ENCODE results near the gene TCF12. TPM values are rescaled to one million over a fixed set of nuclear protein-coding genes. Genes with fewer than 3 reads are reported as not detected.

Gene TCF12
- total and polyA plus RNA-seq, 2 donors (not counting 3 experiments of a cell fraction or from before 2014, with no cell fraction given), result 72.1 to 133 TPM

DNA sequence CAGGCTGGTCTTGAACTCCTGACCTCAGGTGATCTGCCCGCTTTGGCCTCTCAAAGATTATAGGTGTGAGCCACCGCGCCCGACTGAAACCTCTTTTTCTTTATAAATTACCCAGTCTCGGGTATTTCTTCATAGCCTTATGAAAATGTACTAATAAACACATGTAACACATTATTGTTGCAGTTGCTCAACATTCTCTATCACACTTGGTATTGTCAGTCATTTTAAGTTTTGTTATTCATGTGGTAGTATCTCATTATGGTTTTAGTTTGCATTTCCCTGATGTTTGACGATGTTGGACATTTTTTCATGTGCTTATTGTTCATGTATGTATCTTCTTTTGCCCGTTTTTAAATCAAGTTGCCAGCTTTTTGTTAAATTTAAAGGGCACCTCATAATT, 109.7 kb downstream of the TCF12 start:
- FAIRE-seq (no peak), DNase-seq (ENCODE audit: low read depth, low spot score) (no peak)
- H3K4me3 ChIP-seq (replicated peaks in 1 of 3; ENCODE audit: insufficient read depth in 1 of 3, low read depth in 1 of 3, low read length in 3 of 3), result no peak overlapping the region
- peaks cover 12% of the 10 kb centered on the region for H3K4me1 ChIP-seq (ENCODE audit: control insufficient read depth, extremely low read depth, insufficient read depth, low read length)
- H4K20me1 ChIP-seq (replicated peaks; ENCODE audit: control insufficient read depth, extremely low read depth, insufficient read depth, low read length), result peaks cover 21% of the 10 kb centered on the region
- no peak overlapping the region for H3K4me2 ChIP-seq (ENCODE audit: insufficient read depth, low read length)
- no peak overlapping the region for H3K27ac ChIP-seq (ENCODE audit: insufficient read depth, low read depth, low read length)
- intact Hi-C loops (cut with micrococcal nuclease), result no loop called here
- H3K9me3 ChIP-seq (replicated peaks; ENCODE audit: control insufficient read depth, insufficient read depth, low read length), result no peaks in the 10 kb centered on the region
- TF ChIP-seq GATA2 (IDR thresholded peaks at IDR 0.05; ENCODE audit: insufficient read depth, insufficient read length, low read depth, low read length) (no peak), EZH2 (IDR thresholded peaks at IDR 0.05; ENCODE audit: borderline replicate concordance, low read depth, low read length, severe bottlenecking) (no peak), MAX (IDR thresholded peaks at IDR 0.05; ENCODE audit: insufficient read depth, insufficient read length) (no peak), CTCF (IDR thresholded peaks at IDR 0.05; ENCODE audit: extremely low read depth in 1 of 2, insufficient read depth in 1 of 2, low read depth in 1 of 2, low read length in 2 of 2) (no peak), POLR2AphosphoS5 (IDR thresholded peaks at IDR 0.05; ENCODE audit: insufficient read depth, low read depth, low read length) (no peak), JUN (IDR thresholded peaks at IDR 0.05; ENCODE audit: borderline replicate concordance, insufficient read depth, insufficient read length, low read depth) (no peak), POLR2A (IDR thresholded peaks at IDR 0.05; ENCODE audit: low read depth, low read length) (no peak), FOS (IDR thresholded peaks at IDR 0.05; ENCODE audit: borderline replicate concordance, insufficient read depth, low read length) (no peak), MYC (IDR thresholded peaks at IDR 0.05; ENCODE audit: low read depth, low read length) (no peak)
- no peaks in the 10 kb centered on the region for H3K36me3 ChIP-seq (ENCODE audit: control insufficient read depth in 2 of 2, extremely low read depth in 1 of 2, insufficient read depth in 2 of 2, low read length in 2 of 2)
- H3K9me1 ChIP-seq (replicated peaks; ENCODE audit: control insufficient read depth, extremely low read depth, insufficient read depth, low read length), result no peaks in the 10 kb centered on the region
- BruUV-seq (replicated peaks), result no TSS peak
- peaks cover 95% of the 10 kb centered on the region for H3K79me2 ChIP-seq (ENCODE audit: control insufficient read depth, insufficient read depth, low read length)
- ChIA-PET CTCF (no interaction called here), POLR2A (no interaction called here)
- H3K27me3 ChIP-seq (ENCODE audit: control insufficient read depth in 2 of 2, insufficient read depth in 2 of 2, low read length in 2 of 2), result no peaks in the 10 kb centered on the region
- H3K9ac ChIP-seq (replicated peaks; ENCODE audit: extremely low read depth, insufficient read depth, low read length), result no peak overlapping the region
- H2AFZ ChIP-seq (ENCODE audit: low read depth, low read length), result no peak overlapping the region
- dilution Hi-C loops (cut with MboI; ENCODE audit: extremely low pct_ligation_motif_present, low sequenced_read_pairs), result no loop called here
